H9 (cell line): Measurements from ENCODE around the gene FPR2. TPM values are rescaled to one million over a fixed set of nuclear protein-coding genes. Genes with fewer than 3 reads are reported as not detected.

Experiments
- DNase-seq: peaks from one replicate; pipeline ENCODE4 v3.0.0-alpha.2; 2017
- H2AFZ ChIP-seq: one replicate; pipeline ENCODE4 v1.6.1; 2013; ENCODE audit warnings: mild to moderate bottlenecking, low read length, control low read depth, moderate library complexity
- H2AK5ac ChIP-seq: 2 replicates; pipeline ENCODE4 v1.6.1; 2013; ENCODE audit warnings: low read length, control low read depth, mixed read lengths; ENCODE audit not compliant: insufficient read length
- H2BK120ac ChIP-seq: one replicate; pipeline ENCODE4 v1.6.1; 2013; ENCODE audit warnings: low read depth, mild to moderate bottlenecking, low read length, control low read depth, inconsistent platforms; ENCODE audit not compliant: poor library complexity, severe bottlenecking
- H2BK12ac ChIP-seq: 2 replicates; pipeline ENCODE4 v1.6.1; 2013; ENCODE audit warnings: low read length, control low read depth, mixed read lengths, low read depth; ENCODE audit not compliant: insufficient read length
- H2BK15ac ChIP-seq: 2 replicates; pipeline ENCODE4 v1.6.1; 2013; ENCODE audit warnings: low read depth, low read length, control low read depth
- H2BK20ac ChIP-seq: one replicate; pipeline ENCODE4 v1.6.1; 2013; ENCODE audit warnings: low read depth, mild to moderate bottlenecking, low read length, control low read depth, inconsistent platforms; ENCODE audit not compliant: poor library complexity, severe bottlenecking
- H2BK5ac ChIP-seq: 2 replicates; pipeline ENCODE4 v1.6.1; 2013; ENCODE audit warnings: low read length, control low read depth, mixed read lengths; ENCODE audit not compliant: insufficient read length
- H3K14ac ChIP-seq: 2 replicates; pipeline ENCODE4 v1.6.1; 2013; ENCODE audit warnings: low read length, control low read depth; ENCODE audit not compliant: insufficient read depth
- H3K18ac ChIP-seq: 2 replicates; pipeline ENCODE4 v1.6.1; 2013; ENCODE audit warnings: low read depth, mild to moderate bottlenecking, mixed read lengths, low read length, control low read depth; ENCODE audit not compliant: insufficient read length
- H3K23ac ChIP-seq: 2 replicates; pipeline ENCODE4 v1.6.1; 2013; ENCODE audit warnings: low read length, control low read depth, mixed read lengths, low read depth; ENCODE audit not compliant: insufficient read length
- H3K23me2 ChIP-seq: 2 replicates; pipeline ENCODE4 v1.6.1; 2013; ENCODE audit warnings: low read depth, mild to moderate bottlenecking, mixed read lengths, low read length, control low read depth; ENCODE audit not compliant: insufficient read length, poor library complexity, severe bottlenecking
- H3K27ac ChIP-seq: 2 replicates; pipeline ENCODE4 v1.5.1; 2013; ENCODE audit warnings: low read length, control low read depth, mixed read lengths, low read depth; ENCODE audit not compliant: insufficient read length
- H3K27me3 ChIP-seq: 2 replicates; pipeline ENCODE4 v1.6.1; 2013; ENCODE audit warnings: low read length, control low read depth, inconsistent platforms; ENCODE audit not compliant: insufficient read depth
- H3K4ac ChIP-seq: 2 replicates; pipeline ENCODE4 v1.6.1; 2013; ENCODE audit warnings: low read depth, mild to moderate bottlenecking, control low read depth, inconsistent platforms, low read length, moderate library complexity
- H3K4me1 ChIP-seq: 2 replicates; pipeline ENCODE4 v1.6.1; 2013; ENCODE audit warnings: low read length, control low read depth, inconsistent platforms; ENCODE audit not compliant: insufficient read depth
- H3K4me2 ChIP-seq: 2 replicates; pipeline ENCODE4 v1.6.1; 2013; ENCODE audit warnings: low read length, control low read depth, mixed read lengths; ENCODE audit not compliant: insufficient read length, insufficient read depth
- H3K56ac ChIP-seq: 2 replicates; pipeline ENCODE4 v1.6.1; 2013; ENCODE audit warnings: low read depth, mild to moderate bottlenecking, mixed read lengths, low read length, control low read depth; ENCODE audit not compliant: insufficient read length
- H3K79me1 ChIP-seq: 2 replicates; pipeline ENCODE4 v1.6.1; 2013; ENCODE audit warnings: low read depth, mild to moderate bottlenecking, moderate library complexity, low read length, control low read depth, inconsistent platforms; ENCODE audit not compliant: insufficient read depth, poor library complexity, severe bottlenecking
- H3K79me2 ChIP-seq: 2 replicates; pipeline ENCODE4 v1.6.1; 2013; ENCODE audit warnings: low read length, control low read depth, inconsistent platforms; ENCODE audit not compliant: insufficient read depth
- H3K9ac ChIP-seq: 2 replicates; pipeline ENCODE4 v1.6.1; 2013; ENCODE audit warnings: low read length, control low read depth, mixed read lengths; ENCODE audit not compliant: insufficient read length; ENCODE audit errors: extremely low read depth
- H3K9me3 ChIP-seq: one replicate; pipeline ENCODE4 v1.6.1; 2013; ENCODE audit warnings: low read depth, low read length, inconsistent platforms; ENCODE audit not compliant: control insufficient read depth
- H3T11ph ChIP-seq: one replicate; pipeline ENCODE4 v1.6.1; 2013; ENCODE audit warnings: mild to moderate bottlenecking, low read length, control low read depth, inconsistent platforms
- H4K20me1 ChIP-seq: one replicate; pipeline ENCODE4 v1.6.1; 2013; ENCODE audit not compliant: control insufficient read depth, insufficient read length, insufficient read depth
- H4K5ac ChIP-seq: 2 replicates; pipeline ENCODE4 v1.6.1; 2013; ENCODE audit warnings: low read depth, mild to moderate bottlenecking, mixed read lengths, low read length, control low read depth; ENCODE audit not compliant: insufficient read length
- H4K8ac ChIP-seq: replicated peaks from 2 replicates; pipeline ENCODE4 v1.6.1; 2013; ENCODE audit warnings: low read length, control low read depth, mixed read lengths, low read depth; ENCODE audit not compliant: insufficient read length
- H4K91ac ChIP-seq: 2 replicates; pipeline ENCODE4 v1.6.1; 2013; ENCODE audit warnings: low read depth, mild to moderate bottlenecking, moderate library complexity, mixed read lengths, low read length, control low read depth; ENCODE audit not compliant: insufficient read length
- H3K27ac Mint-ChIP-seq, 3 experiments: 2 replicates in 2 of 3; 3 replicates in 1 of 3; pipeline ENCODE4 v1.8.0; 2020 to 2021; ENCODE audit warnings: mixed read lengths in 3 of 3, mild to moderate bottlenecking in 1 of 3, moderate library complexity in 1 of 3
- H3K27me3 Mint-ChIP-seq: 2 replicates; pipeline ENCODE4 v1.8.0; 2021; ENCODE audit warnings: low read depth, mild to moderate bottlenecking, moderate library complexity, mixed read lengths
- H3K36me3 Mint-ChIP-seq, 3 experiments: 2 replicates in 2 of 3; 3 replicates in 1 of 3; pipeline ENCODE4 v1.8.0; 2020 to 2021; ENCODE audit warnings: low read depth in 3 of 3, mixed read lengths in 3 of 3; ENCODE audit not compliant: insufficient read depth in 1 of 3
- H3K4me1 Mint-ChIP-seq, 2 experiments: 2 replicates each; pipeline ENCODE4 v1.8.0; 2020; ENCODE audit warnings: mixed read lengths in 2 of 2
- H3K4me3 Mint-ChIP-seq, 2 experiments: 2 replicates in 1 of 2; 3 replicates in 1 of 2; pipeline ENCODE4 v1.8.0; 2020 to 2021; ENCODE audit warnings: mild to moderate bottlenecking in 2 of 2, mixed read lengths in 2 of 2, moderate library complexity in 1 of 2
- H3K9me3 Mint-ChIP-seq, 2 experiments: 2 replicates in 1 of 2; 3 replicates in 1 of 2; pipeline ENCODE4 v1.8.0; 2020; ENCODE audit warnings: mild to moderate bottlenecking in 2 of 2, mixed read lengths in 2 of 2, moderate library complexity in 1 of 2
- CTCF ChIP-seq: fragments of 200-600 bp; sonication (generic); conservative IDR thresholded peaks from 3 replicates; pipeline ENCODE4 v1.8.0; 2021; ENCODE audit warnings: antibody characterized with exemption, mild to moderate bottlenecking
- WGBS: extraction: QIAGEN DNeasy Blood & Tissue Kit; methylation state at CpG from one replicate; pipeline ENCODE4 v1.1.7; 2013; ENCODE audit warnings: missing lambda C conversion rate, low lambda C conversion rate, mixed read lengths; ENCODE audit not compliant: insufficient read length; ENCODE audit errors: extremely low coverage; 5-methylcytosine and 5-hydroxymethylcytosine counted together
- total RNA-seq: library from RNA; stranded (reverse); gene quantifications from 2 replicates; pipeline ENCODE4 v1.2.1, GENCODE V29; 2021

The FPR2 gene
- total RNA-seq, 1 experiment from 2014 or later = not detected

GRCh38 chr19:51820011-51820410 is 59.0 kb downstream of the FPR2 start:
- H2AFZ ChIP-seq = no peak overlapping the region
- H3K4me2 ChIP-seq = no peak overlapping the region
- no peaks in the 10 kb centered on the region for H3K27me3 ChIP-seq
- H3K4ac ChIP-seq = no peak overlapping the region
- no peak for TF ChIP-seq CTCF
- Mint-ChIP-seq H3K9me3 (peaks cover 97 to 98% of the 10 kb centered on the region in 2 experiments), H3K4me1 (no peaks in the 10 kb centered on the region), H3K27ac (no peak overlapping the region), H3K27me3 (peaks cover 2% of the 10 kb centered on the region; the same call in 1 of the 2 replicates), H3K36me3 (peaks cover 0 to 18% (median 5%) of the 10 kb centered on the region in 3 experiments; a peak in 6 of 7 replicates), H3K4me3 (no peak overlapping the region)
- H4K20me1 ChIP-seq = no peaks in the 10 kb centered on the region
- no CpG with 5 or more reads among the region's 3 CpGs for WGBS
- H3K4me1 ChIP-seq = no peaks in the 10 kb centered on the region
- no peaks in the 10 kb centered on the region for H3K79me1 ChIP-seq
- H3K9me3 ChIP-seq = peaks cover 12% of the 10 kb centered on the region
- H2BK5ac ChIP-seq = no peak overlapping the region
- no peaks in the 10 kb centered on the region for H3K79me2 ChIP-seq
- H4K5ac ChIP-seq = no peak overlapping the region
- no peak overlapping the region for H3T11ph ChIP-seq
- H2BK15ac ChIP-seq = no peak overlapping the region
- no peak overlapping the region for H4K91ac ChIP-seq
- H2BK20ac ChIP-seq = no peak overlapping the region
- no peak overlapping the region for H2AK5ac ChIP-seq
- no peak overlapping the region for H3K56ac ChIP-seq
- no peak overlapping the region for H3K9ac ChIP-seq
- no peak overlapping the region for H3K27ac ChIP-seq
- no peak overlapping the region for H3K18ac ChIP-seq
- no peak overlapping the region for H3K23ac ChIP-seq
- H3K14ac ChIP-seq = no peak overlapping the region
- H4K8ac ChIP-seq = no peak overlapping the region
- H3K23me2 ChIP-seq = no peaks in the 10 kb centered on the region
- H2BK120ac ChIP-seq = no peak overlapping the region
- DNase-seq = no peak
- no peak overlapping the region for H2BK12ac ChIP-seq

Other genes with a start within 250 kb of the FPR2 start
- gene SIGLEC6, start 229.5 kb upstream of the FPR2 start, total RNA-seq = 0.31 TPM in 1 of 2 replicates, not detected in the other
- gene ZNF175, start 189.9 kb upstream of the FPR2 start, total RNA-seq = 9.7 and 10.7 TPM in 2 replicates
- gene SIGLEC5, start 130.8 kb upstream of the FPR2 start, total RNA-seq = not detected in 2 replicates
- gene SIGLEC14, start 114.4 kb upstream of the FPR2 start, total RNA-seq = not detected in 2 replicates
- gene SPACA6, start 67.8 kb upstream of the FPR2 start, total RNA-seq = 16.0 and 18.9 TPM in 2 replicates
- gene HAS1, start 37.2 kb upstream of the FPR2 start, total RNA-seq = 0.53 and 0.70 TPM in 2 replicates
- gene FPR1, start 9.3 kb upstream of the FPR2 start, total RNA-seq = not detected in 2 replicates
- gene FPR3, start 34.0 kb downstream of the FPR2 start, total RNA-seq = not detected in 2 replicates
- gene ZNF577, start 126.8 kb downstream of the FPR2 start, total RNA-seq = 39.4 and 42.1 TPM in 2 replicates
- gene ZNF649, start 143.8 kb downstream of the FPR2 start, total RNA-seq = 147 and 148 TPM in 2 replicates
- 20.6 and 22.8 TPM in 2 replicates for gene ZNF613, start 166.3 kb downstream of the FPR2 start, total RNA-seq
- 9.7 and 12.9 TPM in 2 replicates for gene ZNF350, start 225.7 kb downstream of the FPR2 start, total RNA-seq
- gene ZNF615, start 247.0 kb downstream of the FPR2 start, total RNA-seq = 11.3 and 12.0 TPM in 2 replicates